Measurements from ENCODE around the gene KRTAP10-3.

DNA sequence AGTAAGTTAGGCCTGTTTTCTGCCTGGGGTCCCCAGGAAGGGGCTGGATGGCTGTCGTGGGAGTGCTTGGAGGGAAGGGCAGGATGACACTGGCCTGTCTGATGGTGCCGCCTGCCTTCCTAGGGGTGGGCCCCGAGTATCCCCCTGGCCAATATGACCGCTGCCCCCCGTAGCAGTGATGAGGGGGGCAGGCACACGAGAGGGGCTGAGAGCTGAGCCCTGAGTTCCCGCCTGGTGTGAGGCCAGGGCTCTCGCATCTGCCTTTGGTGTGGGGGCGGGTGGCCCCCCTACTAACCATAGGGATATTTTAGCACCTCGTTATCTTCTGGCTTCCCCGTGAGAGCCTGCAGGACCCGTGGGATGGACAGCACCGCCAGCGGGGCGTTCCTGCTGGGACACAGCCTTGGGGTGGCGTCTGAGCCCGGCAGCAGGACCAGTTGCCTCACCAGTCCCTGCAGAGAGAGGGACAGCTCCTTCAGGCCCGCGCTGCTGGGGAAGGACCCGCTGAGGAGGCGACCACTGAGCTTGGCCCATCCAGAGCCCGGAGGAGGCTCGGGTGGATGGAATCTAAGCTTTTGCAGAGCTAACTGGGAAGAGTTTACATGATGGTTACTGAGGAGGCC lies 29.0 kb downstream of the KRTAP10-3 start:
- TF ChIP-seq, protein P1, sequence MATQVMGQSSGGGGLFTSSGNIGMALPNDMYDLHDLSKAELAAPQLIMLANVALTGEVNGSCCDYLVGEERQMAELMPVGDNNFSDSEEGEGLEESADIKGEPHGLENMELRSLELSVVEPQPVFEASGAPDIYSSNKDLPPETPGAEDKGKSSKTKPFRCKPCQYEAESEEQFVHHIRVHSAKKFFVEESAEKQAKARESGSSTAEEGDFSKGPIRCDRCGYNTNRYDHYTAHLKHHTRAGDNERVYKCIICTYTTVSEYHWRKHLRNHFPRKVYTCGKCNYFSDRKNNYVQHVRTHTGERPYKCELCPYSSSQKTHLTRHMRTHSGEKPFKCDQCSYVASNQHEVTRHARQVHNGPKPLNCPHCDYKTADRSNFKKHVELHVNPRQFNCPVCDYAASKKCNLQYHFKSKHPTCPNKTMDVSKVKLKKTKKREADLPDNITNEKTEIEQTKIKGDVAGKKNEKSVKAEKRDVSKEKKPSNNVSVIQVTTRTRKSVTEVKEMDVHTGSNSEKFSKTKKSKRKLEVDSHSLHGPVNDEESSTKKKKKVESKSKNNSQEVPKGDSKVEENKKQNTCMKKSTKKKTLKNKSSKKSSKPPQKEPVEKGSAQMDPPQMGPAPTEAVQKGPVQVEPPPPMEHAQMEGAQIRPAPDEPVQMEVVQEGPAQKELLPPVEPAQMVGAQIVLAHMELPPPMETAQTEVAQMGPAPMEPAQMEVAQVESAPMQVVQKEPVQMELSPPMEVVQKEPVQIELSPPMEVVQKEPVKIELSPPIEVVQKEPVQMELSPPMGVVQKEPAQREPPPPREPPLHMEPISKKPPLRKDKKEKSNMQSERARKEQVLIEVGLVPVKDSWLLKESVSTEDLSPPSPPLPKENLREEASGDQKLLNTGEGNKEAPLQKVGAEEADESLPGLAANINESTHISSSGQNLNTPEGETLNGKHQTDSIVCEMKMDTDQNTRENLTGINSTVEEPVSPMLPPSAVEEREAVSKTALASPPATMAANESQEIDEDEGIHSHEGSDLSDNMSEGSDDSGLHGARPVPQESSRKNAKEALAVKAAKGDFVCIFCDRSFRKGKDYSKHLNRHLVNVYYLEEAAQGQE (IDR thresholded peaks at IDR 0.05; ENCODE audit: unreplicated experiment), result no peak
- TF ChIP-seq EZH2 (IDR thresholded peaks at IDR 0.05; ENCODE audit: low read depth, unreplicated experiment), result no peak

Measured in GM23338 (cell line).